ENCODE results near the gene TCEA2.

TCEA2 gene

GRCh38 chr20:64062596-64063388, at the start of gene TCEA2:
TCEA2 (plus strand) TSS chr20:64063198; CDS start chr20:64063313, 115 bp downstream.
- peak; percentile 94 for DNase-seq

DNA sequence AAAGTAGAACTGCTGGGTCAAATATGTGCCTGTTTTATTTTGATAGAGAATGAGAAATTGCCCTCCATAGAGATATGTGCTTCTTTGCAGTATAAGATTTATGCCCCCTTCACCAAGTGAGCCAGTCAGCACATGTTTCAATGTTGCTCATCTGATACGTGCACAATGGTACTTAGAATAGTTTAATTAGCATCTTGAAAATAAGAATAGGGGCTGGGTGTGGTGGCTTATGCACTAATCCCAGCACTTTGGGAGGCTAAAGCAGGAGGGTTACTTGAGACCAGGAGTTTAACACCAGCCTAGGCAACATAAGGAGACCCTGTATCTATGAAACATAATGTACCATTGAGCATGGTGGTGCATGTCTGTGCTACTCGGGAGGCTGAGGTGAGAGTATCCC, 47.4 kb upstream of the TCEA2 start:
- no peak for DNase-seq

DNA sequence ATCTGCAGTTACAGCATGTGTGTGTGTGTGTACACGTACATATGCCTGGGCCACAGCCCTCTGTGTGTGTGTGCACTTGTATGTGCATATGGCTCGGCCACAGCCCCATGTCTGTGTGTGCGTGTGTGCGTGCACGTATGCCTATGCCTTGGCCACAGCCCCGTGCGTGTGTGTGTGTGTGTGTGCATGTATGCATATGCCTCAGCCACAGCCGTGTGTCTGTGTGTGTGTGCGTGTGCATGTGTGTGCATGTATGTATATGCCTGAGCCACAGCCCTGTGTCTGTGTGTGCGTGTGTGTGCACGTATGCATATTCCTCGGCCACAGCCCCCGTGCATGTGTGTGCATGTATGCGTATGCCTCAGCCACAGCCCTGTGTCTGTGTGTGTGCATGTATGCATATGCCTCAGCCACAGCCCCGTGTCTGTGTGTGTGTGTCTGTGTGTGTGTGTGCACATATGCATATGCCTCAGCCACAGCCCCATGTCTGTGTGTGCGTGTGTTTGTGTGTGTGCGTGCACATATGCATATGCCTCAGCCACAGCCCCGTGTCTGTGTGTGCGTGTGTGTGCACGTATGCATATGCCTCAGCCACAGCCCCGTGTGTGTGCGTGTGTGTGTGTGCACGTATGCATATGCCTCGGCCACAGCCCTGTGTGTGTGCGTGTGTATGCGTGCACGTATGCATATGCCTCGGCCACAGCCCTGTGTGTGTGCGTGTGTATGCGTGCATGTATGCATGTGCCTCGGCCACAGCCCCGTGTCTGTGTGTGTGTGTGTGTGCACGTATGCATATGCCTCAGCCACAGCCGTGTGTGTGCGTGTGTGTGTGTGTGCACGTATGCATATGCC, 41.6 kb upstream of the TCEA2 start:
- no peak for DNase-seq

- no peak for DNase-seq
Observed at GRCh38 chr20:64022671-64023360, 40.2 kb upstream of the TCEA2 start.

- DNase-seq = no peak
Observed at GRCh38 chr20:64023361-64024140, 39.4 kb upstream of the TCEA2 start.

DNA sequence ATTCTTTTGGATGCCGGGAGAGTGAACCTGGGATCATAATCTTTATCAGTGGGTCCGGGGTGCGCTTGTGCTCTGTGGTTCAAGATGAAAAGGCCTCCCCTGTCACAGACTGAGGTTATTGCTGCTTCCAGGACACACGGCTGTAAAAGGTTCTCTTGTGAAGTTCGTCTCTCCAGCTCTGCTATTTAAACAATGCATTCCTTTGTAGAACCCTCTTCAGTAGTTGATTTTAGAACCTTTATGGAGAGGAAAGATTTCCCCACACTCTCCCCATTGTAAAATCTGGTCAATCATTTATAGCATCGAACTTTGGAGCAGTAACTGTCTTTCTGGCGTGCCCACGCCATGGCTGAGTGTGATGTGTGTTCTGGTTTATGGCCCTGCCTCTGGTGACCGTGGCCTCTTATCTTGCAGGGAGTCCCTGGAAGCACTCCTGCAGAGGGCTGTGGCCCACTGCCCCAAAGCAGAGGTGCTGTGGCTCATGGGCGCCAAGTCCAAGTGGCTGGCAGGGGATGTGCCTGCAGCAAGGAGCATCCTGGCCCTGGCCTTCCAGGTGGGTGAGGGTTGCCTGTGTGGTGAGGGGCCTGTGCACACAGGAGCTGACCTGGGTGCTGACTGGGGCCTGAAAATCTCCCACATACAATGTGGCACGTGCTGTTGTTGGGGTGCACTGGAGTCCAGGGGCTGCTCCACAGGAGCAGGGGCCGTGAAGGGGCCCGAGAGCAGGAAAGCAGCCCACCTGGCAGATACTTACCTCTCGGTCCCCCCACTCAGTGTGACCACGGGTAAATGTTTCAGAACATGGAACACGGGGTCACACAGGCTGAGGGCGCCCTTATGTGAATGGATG, 38.6 kb upstream of the TCEA2 start:
- DNase-seq = no peak

GRCh38 chr20:64025101-64025825, 37.7 kb upstream of the TCEA2 start:
- DNase-seq = no peak

DNA sequence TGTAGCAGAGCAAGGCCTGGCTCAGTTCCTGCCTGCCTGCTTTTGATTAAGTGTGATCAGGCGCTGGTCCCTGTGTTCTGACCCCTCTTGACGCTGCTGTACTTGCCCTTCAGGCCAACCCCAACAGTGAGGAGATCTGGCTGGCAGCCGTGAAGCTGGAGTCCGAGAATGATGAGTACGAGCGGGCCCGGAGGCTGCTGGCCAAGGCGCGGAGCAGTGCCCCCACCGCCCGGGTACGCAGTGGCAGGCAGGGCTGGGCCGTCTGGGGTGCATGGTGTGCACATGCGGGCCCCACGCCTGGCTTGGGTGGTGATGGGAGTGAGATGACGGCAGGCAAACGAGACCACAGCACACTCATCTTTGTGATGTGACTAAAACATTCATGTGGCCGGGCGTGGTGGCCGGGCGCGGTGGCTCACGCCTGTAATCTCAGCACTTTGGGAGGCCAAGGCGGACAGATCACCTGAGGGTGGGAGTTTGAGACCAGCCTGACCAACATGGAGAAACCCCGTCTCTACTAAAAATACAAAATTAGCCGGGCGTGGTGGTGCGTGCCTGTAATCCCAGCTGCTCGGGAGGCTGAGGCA, 37.1 kb upstream of the TCEA2 start:
- no peak for DNase-seq

GRCh38 chr20:64027981-64028685, 34.9 kb upstream of the TCEA2 start:
- no peak for DNase-seq

DNA sequence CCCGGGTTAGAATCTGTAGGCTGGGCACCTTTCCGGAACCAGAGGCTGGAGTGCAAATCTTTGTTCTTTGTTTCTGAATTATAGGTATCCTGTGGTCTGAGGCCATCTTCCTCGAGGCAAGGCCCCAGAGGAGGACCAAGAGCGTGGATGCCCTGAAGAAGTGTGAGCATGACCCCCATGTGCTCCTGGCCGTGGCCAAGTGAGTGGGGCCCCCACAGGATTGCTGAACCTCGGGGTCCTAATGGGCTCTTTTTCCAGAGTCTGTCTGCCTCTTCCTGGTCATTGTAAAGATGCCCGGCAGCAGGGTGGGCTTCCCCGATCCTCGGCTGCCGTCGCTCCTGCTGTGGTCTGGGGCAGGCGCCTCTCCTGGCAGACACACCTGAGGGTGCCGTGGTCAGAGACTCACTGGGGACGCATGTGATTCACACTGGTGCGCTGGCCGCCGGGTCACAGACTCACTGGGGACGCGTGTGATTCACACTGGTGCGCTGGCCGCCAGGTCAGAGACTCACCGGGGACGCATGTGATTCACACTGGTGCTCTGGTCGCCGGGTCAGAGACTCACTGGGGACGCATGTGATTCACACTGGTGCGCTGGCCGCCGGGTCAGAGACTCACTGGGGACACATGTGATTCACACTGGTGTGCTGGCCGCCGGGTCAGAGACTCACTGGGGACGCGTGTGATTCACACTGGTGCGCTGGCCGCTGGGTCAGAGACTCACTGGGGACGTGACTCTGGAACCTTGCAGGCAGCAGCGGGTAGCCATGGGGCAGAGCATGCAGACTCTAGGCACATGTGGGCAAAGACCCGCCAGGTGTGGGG, 33.5 kb upstream of the TCEA2 start:
- no peak for DNase-seq

- no peak for DNase-seq
Observed at GRCh38 chr20:64030371-64031134, 32.4 kb upstream of the TCEA2 start.

DNA sequence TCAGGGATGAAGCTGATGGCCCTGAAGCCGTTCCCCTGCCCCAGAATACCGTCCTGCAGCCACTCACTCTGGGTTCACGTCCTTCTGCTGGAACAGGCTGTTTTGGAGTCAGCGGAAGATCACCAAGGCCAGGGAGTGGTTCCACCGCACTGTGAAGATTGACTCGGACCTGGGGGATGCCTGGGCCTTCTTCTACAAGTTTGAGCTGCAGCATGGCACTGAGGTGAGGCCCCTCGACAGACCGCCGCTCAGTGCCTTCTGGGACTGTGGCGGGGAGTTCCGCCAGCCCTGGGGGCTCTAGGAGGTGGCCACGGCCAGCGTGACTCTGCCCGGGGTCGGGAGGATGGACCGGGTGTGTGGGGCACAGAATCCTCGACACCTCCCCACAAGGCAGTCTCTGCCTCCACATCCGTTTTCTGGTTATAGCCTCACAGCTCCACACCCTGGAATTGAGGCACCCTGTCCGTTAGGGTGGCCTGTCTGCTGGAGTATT, 31.1 kb upstream of the TCEA2 start:
- no peak for DNase-seq

GRCh38 chr20:64032706-64033624, 30.0 kb upstream of the TCEA2 start:
- DNase-seq = no peak

DNA sequence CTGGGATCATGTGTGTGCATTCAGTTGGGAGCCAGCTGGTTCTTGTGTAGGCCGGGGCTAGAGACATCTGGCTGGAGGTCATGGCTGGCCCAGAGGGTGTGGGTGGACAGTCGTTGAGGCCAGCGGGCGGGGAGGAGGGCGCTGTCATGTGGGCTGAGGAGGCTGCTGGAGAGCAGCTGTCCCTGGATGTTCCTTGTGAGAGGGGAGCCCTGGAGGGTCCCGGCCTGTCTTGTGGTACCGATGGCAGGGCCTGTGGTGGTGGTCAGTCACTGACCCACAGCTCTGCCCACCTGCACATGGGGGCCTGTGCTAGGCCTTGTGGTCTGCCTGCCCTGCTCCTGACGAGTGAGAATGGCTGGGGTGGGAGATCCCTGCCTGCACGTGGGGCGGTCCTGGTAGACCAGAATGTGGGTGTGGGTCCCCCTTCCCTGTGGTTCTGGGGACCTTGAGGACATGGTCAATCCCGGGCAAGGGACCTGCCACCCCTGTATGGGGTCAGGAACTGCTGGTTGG, 29.0 kb upstream of the TCEA2 start:
- DNase-seq = no peak

DNA sequence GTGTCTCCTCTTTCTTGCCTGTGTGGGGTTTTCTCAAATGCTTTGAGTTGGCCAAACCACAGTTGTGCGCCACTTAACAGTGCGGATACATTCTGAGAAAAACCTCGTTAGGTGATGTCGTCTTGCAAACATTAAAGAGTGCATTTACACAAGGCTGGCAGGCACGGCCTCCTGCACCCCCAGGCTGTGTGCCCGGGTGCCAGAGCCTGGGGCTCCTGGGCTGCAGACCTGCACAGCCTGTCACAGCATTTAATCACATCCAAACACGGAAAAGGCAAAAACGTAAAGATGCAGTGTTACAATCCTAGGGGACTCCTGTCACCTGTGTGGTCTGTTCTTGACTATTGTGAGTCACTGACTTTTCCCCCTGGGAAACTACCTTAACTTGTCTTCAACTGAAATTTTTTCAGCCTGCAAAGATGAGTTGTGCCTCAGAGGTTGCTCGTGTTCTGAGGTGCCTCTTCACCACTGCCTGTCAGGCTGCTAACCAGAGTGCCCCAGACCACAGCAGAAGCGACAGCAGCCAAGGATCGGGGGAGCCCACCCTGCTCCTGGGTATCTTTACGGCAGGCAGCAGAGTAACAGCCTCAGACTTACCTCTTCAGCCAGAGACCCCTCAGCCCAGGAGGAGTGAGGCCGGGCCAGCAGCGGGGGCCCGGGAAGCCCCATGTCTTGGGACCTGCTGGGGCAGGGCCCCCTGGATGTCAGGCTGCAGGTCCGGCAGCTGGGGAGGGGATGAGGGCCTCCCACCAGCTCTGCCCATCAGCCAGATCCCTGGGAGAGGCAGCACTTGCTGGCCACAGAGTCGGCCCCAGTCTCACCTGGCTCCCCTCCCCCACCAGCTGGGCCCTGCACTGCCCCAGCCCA, 27.7 kb upstream of the TCEA2 start:
- DNase-seq = peak; percentile 30

- DNase-seq = no peak
Observed at GRCh38 chr20:64035933-64036345, 27.1 kb upstream of the TCEA2 start, which contains the start of gene C20orf204. C20orf204 (plus strand) TSS chr20:64036182; CDS start chr20:64036324, 142 bp downstream.

Measured in activated CD4-positive, alpha-beta T cell treated with anti-CD3 and anti-CD28 coated beads, Interleukin-2, amount 50 U/mL, for 1 hour (primary cell).